Upper lobe of left lung (tissue), 4 donors: ENCODE measurements around the gene ADGRD1.

Experiments used
- CTCF ChIP-seq, 6 experiments: fragments of 450-650 bp in 4 of 6; fragments of 200-600 bp in 2 of 6; sonication (generic) in 2 of 6; IDR thresholded peaks; one replicate each; pipeline ENCODE4 v1.5.1; 2016 to 2019; ENCODE audit warnings: antibody characterized with exemption in 6 of 6
- POLR2AphosphoS5 ChIP-seq, 2 donors: sonication (generic); formaldehyde crosslinking; IDR thresholded peaks; one replicate each; pipeline ENCODE4 v1.5.1; 2017; ENCODE audit warnings: antibody characterized with exemption in 2 of 2

- TF ChIP-seq CTCF (IDR thresholded peaks at IDR 0.05): no peak
- TF ChIP-seq POLR2AphosphoS5 (IDR thresholded peaks at IDR 0.05): no peak
Observed at GRCh38 chr12:130973109-130973508, 19.4 kb downstream of the ADGRD1 start.
